ENCODE measurements around the gene FGF9. TPM values are rescaled to one million over a fixed set of nuclear protein-coding genes. Genes with fewer than 3 reads are reported as not detected.

The FGF9 gene
- total and polyA plus RNA-seq, 2 donors (not counting 1 experiment from before 2014, with no cell fraction given): 0.13 to 3.0 TPM

GRCh38 chr13:21685485-21686064, 14.7 kb downstream of the FGF9 start:
- no peak for DNase-seq
- no peaks in the 10 kb centered on the region for H3K9me3 Mint-ChIP-seq (ENCODE audit: insufficient read depth)
- peaks cover 0 to 15% (median 6%) of the 10 kb centered on the region in 4 experiments for H3K27me3 ChIP-seq (replicated peaks in 1 of 4; ENCODE audit: control extremely low read depth in 1 of 4, control insufficient read depth in 3 of 4, insufficient read depth in 4 of 4, low read length in 3 of 4)
- H3K36me3 ChIP-seq (replicated peaks in 1 of 2; ENCODE audit: control extremely low read depth in 1 of 2, control insufficient read depth in 1 of 2, extremely low read depth in 1 of 2, insufficient read depth in 2 of 2, low read length in 1 of 2): no peaks in the 10 kb centered on the region
- no peak for ATAC-seq (ENCODE audit: low read depth)
- H3K9ac ChIP-seq (ENCODE audit: low read length): no peak overlapping the region
- WGBS (ENCODE audit: insufficient coverage): 90% methylated on average over 3 of the region's 7 CpGs
- H4K20me1 ChIP-seq (ENCODE audit: control insufficient read depth, insufficient read depth, low read length, poor library complexity, severe bottlenecking): no peaks in the 10 kb centered on the region
- POLR2A ChIA-PET: no interaction called here
- no peak for TF ChIP-seq CTCF (IDR thresholded peaks at IDR 0.05)
- TF ChIP-seq EZH2 (IDR thresholded peaks at IDR 0.05; ENCODE audit: borderline replicate concordance, insufficient read depth, low read depth, low read length, poor library complexity, severe bottlenecking): no peak
- CTCF ChIA-PET: no interaction called here
- H3K4me3 Mint-ChIP-seq: no peak overlapping the region
- no peak overlapping the region for H3K27ac Mint-ChIP-seq
- no peak overlapping the region for H3K4me3 ChIP-seq (ENCODE audit: control extremely low read depth in 1 of 5, extremely low read depth in 1 of 5, insufficient read depth in 1 of 5, low read depth in 2 of 5, low read length in 4 of 5)
- H3K79me2 ChIP-seq (ENCODE audit: control insufficient read depth, insufficient read depth, low read length): no peaks in the 10 kb centered on the region
- H2AFZ ChIP-seq (ENCODE audit: insufficient read depth, low read depth, low read length, poor library complexity, severe bottlenecking): no peak overlapping the region
- intact Hi-C loops (cut with micrococcal nuclease): no loop called here
- no peaks in the 10 kb centered on the region for H3K4me1 ChIP-seq (ENCODE audit: control insufficient read depth in 2 of 2, insufficient read depth in 2 of 2, low read length in 2 of 2)
- no peaks in the 10 kb centered on the region for H3K9me3 ChIP-seq (ENCODE audit: control extremely low read depth in 1 of 3, control insufficient read depth in 2 of 3, insufficient read depth in 1 of 3, low read length in 2 of 3)
- H3K4me2 ChIP-seq (replicated peaks; ENCODE audit: low read depth, low read length, poor library complexity, severe bottlenecking): no peak overlapping the region
- no peaks in the 10 kb centered on the region for H3K4me1 Mint-ChIP-seq
- peaks cover 38% of the 10 kb centered on the region for H3K27me3 Mint-ChIP-seq
- no peak overlapping the region for H3K27ac ChIP-seq (ENCODE audit: low read length in 2 of 2)

DNA sequence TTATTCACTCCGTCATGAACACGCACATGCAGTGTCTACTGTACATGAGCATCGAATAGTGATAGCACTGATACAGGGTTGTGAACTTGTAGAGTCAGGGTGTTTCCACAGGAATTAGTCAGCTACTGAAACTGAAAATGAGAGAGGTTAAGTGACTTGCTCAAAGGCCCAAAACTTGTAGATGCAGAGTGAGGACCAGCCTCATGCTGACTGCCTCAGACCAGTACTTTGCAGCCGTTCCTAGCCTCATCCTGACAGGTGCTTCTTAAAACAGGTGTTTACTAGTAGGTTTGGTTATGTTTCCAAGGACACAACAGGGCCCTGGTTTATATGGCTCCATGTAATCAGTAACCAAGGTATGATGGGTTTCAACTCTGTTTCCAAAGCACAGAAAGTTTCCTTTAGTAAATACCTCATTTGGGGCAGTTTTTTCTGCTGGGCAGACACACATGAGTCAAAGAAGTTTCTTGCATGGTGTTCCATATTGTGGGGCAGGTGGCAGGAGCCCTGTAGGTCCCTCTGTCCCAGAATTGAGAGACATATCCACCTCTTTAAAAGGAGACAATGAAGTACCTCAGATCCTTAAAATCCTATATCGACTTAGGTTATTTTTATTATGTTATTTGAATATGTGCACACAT, 16.0 kb downstream of the FGF9 start:
- no peaks in the 10 kb centered on the region for H3K9me3 ChIP-seq (ENCODE audit: control extremely low read depth in 1 of 3, control insufficient read depth in 2 of 3, insufficient read depth in 1 of 3, low read length in 2 of 3)
- ATAC-seq (ENCODE audit: low read depth) (no peak), DNase-seq (no peak)
- ChIA-PET CTCF (no interaction called here), POLR2A (interaction anchor here (1.1 kb wide), 1 partner anchor 14 kb away, joined by 4 read pairs; no protein-coding TSS in a partner anchor)
- Mint-ChIP-seq H3K27ac (no peak overlapping the region), H3K9me3 (ENCODE audit: insufficient read depth) (no peaks in the 10 kb centered on the region), H3K4me3 (no peak overlapping the region), H3K27me3 (peaks cover 35% of the 10 kb centered on the region), H3K4me1 (peaks cover 4% of the 10 kb centered on the region)
- no peak overlapping the region for H3K27ac ChIP-seq (ENCODE audit: low read length in 2 of 2)
- H3K9ac ChIP-seq (ENCODE audit: low read length): no peak overlapping the region
- H3K36me3 ChIP-seq (replicated peaks in 1 of 2; ENCODE audit: control extremely low read depth in 1 of 2, control insufficient read depth in 1 of 2, extremely low read depth in 1 of 2, insufficient read depth in 2 of 2, low read length in 1 of 2): no peaks in the 10 kb centered on the region
- H4K20me1 ChIP-seq (ENCODE audit: control insufficient read depth, insufficient read depth, low read length, poor library complexity, severe bottlenecking): no peaks in the 10 kb centered on the region
- H3K4me3 ChIP-seq (ENCODE audit: control extremely low read depth in 1 of 5, extremely low read depth in 1 of 5, insufficient read depth in 1 of 5, low read depth in 2 of 5, low read length in 4 of 5): no peak overlapping the region
- H3K4me1 ChIP-seq (ENCODE audit: control insufficient read depth in 2 of 2, insufficient read depth in 2 of 2, low read length in 2 of 2): peaks cover 0 to 5% of the 10 kb centered on the region in 2 donors
- TF ChIP-seq CTCF (IDR thresholded peaks at IDR 0.05) (no peak), EZH2 (IDR thresholded peaks at IDR 0.05; ENCODE audit: borderline replicate concordance, insufficient read depth, low read depth, low read length, poor library complexity, severe bottlenecking) (no peak)
- no peak overlapping the region for H3K4me2 ChIP-seq (replicated peaks; ENCODE audit: low read depth, low read length, poor library complexity, severe bottlenecking)
- peaks cover 0 to 15% (median 8%) of the 10 kb centered on the region in 4 experiments for H3K27me3 ChIP-seq (replicated peaks in 1 of 4; ENCODE audit: control extremely low read depth in 1 of 4, control insufficient read depth in 3 of 4, insufficient read depth in 4 of 4, low read length in 3 of 4)
- intact Hi-C loops (cut with micrococcal nuclease): no loop called here
- no peaks in the 10 kb centered on the region for H3K79me2 ChIP-seq (ENCODE audit: control insufficient read depth, insufficient read depth, low read length)
- no peak overlapping the region for H2AFZ ChIP-seq (ENCODE audit: insufficient read depth, low read depth, low read length, poor library complexity, severe bottlenecking)
- 86% methylated on average over 4 of the region's 5 CpGs for WGBS (ENCODE audit: insufficient coverage)
